Caco-2 (cell line): ENCODE measurements around the gene F10. TPM values are rescaled to one million over a fixed set of nuclear protein-coding genes. Genes with fewer than 3 reads are reported as not detected.
A peak's percentile ranks its signal among the peaks of the same experiment; 100 is the strongest.

Source experiments
- BruUV-seq: library from RNA; stranded (reverse); fragments of 400-500 nt; replicated peaks from 2 replicates; lab custom pipeline; 2021; lab: Mats Ljungman, UMichigan
- CTCF ChIA-PET: fragments of 300-600 bp; sonication (Branson Sonifier 250); formaldehyde crosslinking; loops from one replicate; lab custom pipeline; 2022; ENCODE audit warnings: antibody characterized with exemption; lab: Charles Lee
- POLR2A ChIA-PET: fragments of 300-600 bp; sonication (Branson Sonifier 250); formaldehyde crosslinking; loops from one replicate; lab custom pipeline; 2022; ENCODE audit warnings: antibody characterized with exemption; lab: Charles Lee
- DNase-seq, 2 experiments: peaks; one replicate each; pipeline versions ENCODE4 v3.0.0 to v3.0.0-alpha.2; 2020 to 2022
- H3K27me3 ChIP-seq: replicated peaks from 2 replicates; pipeline ENCODE4 v1.6.0; 2011; ENCODE audit warnings: low read length; ENCODE audit not compliant: control insufficient read depth, insufficient read depth
- H3K36me3 ChIP-seq: 2 replicates; pipeline ENCODE4 v1.5.1; 2011; ENCODE audit warnings: low read length; ENCODE audit not compliant: control insufficient read depth, insufficient read depth
- H3K4me1 ChIP-seq: fragments of 250-450 bp; sonication (Bioruptor Pico); 2 replicates; pipeline ENCODE4 v1.5.1; 2020; ENCODE audit warnings: mild to moderate bottlenecking
- H3K4me3 ChIP-seq: 2 replicates; pipeline ENCODE4 v1.5.1; 2011; ENCODE audit warnings: low read depth, mild to moderate bottlenecking, control low read depth, low read length
- H3K9me3 ChIP-seq: fragments of 250-450 bp; sonication (Bioruptor Pico); 2 replicates; pipeline ENCODE4 v1.5.1; 2020; ENCODE audit warnings: mild to moderate bottlenecking, moderate library complexity
- H3K27ac Mint-ChIP-seq: one replicate; pipeline ENCODE4 v1.8.0; 2022; ENCODE audit warnings: mixed read lengths; ENCODE audit not compliant: unreplicated experiment
- H3K27me3 Mint-ChIP-seq: one replicate; pipeline ENCODE4 v1.8.0; 2022; ENCODE audit warnings: mixed read lengths; ENCODE audit not compliant: insufficient read depth, unreplicated experiment
- H3K36me3 Mint-ChIP-seq: one replicate; pipeline ENCODE4 v1.8.0; 2022; ENCODE audit warnings: mild to moderate bottlenecking, mixed read lengths; ENCODE audit not compliant: insufficient read depth, unreplicated experiment
- H3K4me1 Mint-ChIP-seq: one replicate; pipeline ENCODE4 v1.8.0; 2022; ENCODE audit warnings: low read depth, mixed read lengths; ENCODE audit not compliant: unreplicated experiment
- H3K4me3 Mint-ChIP-seq: one replicate; pipeline ENCODE4 v1.8.0; 2022; ENCODE audit warnings: mild to moderate bottlenecking, moderate library complexity, mixed read lengths; ENCODE audit not compliant: unreplicated experiment
- H3K9me3 Mint-ChIP-seq: one replicate; pipeline ENCODE4 v1.8.0; 2022; ENCODE audit warnings: mixed read lengths; ENCODE audit not compliant: unreplicated experiment
- intact Hi-C: fragments of 100-400 bp; cut with micrococcal nuclease; formaldehyde crosslinking; loops from one replicate; pipeline ENCODE4 v1.10.0; 2022; ENCODE audit not compliant: unreplicated experiment
- total RNA-seq: library from RNA; stranded (reverse); gene quantifications from 2 replicates; pipeline ENCODE4 v1.2.3, GENCODE V29; 2022
- TF ChIP-seq, protein P1 (sequence below), 2 experiments: fragments of 200-600 bp in 1 of 2; IDR thresholded peaks; 1 replicate in 1 of 2; 2 replicates in 1 of 2; pipeline versions ENCODE4 v1.5.1 to v1.8.0; 2011 to 2022; ENCODE audit warnings: antibody characterized with exemption in 1 of 2, control low read depth in 1 of 2, inconsistent platforms in 1 of 2, low read depth in 1 of 2, low read length in 1 of 2, mild to moderate bottlenecking in 1 of 2, moderate library complexity in 1 of 2; ENCODE audit not compliant: insufficient read depth in 1 of 2, severe bottlenecking in 1 of 2, unreplicated experiment in 1 of 2

The F10 gene
- total RNA-seq, 1 experiment from 2014 or later: 34.3 TPM

DNA sequence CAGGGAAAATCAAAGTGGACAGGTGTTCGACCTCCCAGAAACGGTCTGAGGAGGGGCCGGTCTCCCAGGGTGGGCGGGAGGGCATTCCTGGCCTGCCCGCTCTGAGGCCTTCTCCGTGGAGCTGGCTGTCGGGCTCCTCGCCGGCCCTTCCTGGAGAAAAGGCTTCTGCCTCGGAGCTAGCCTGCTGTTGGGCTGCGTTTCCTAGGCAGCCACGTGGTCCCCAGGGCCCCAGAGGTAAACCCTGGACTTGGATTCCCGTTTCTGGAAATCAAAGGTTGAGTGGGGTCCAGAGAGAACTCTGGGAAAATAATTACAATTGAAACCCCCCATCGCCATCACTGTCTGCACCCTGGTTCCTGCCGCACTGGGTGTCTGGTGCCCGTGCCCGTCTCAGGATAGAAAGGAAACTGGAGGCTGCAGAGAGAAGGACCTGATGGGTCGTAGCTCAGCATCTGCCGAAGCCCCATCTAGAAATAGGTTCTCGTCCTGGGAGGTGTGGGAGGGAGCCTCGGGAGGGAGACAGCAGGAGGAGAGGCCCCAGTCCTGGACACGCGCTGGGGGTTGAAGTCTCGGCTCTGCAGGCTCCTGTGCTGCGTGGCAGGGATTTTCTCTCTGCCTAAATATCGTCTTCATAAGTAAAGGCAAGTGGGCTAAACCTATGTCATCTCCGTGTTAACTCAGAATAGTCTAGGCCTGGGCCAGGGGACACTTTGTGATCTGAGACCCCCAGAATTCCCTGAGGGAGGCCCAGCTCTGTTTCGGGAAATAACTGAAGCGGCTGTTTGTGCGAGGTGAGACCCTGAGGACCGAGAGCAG, 28.2 kb downstream of the F10 start:
- H3K9me3 ChIP-seq: no peaks in the 10 kb centered on the region
- no peaks in the 10 kb centered on the region for H3K27me3 ChIP-seq
- Mint-ChIP-seq H3K27ac (peak overlapping the region; percentile 46), H3K27me3 (no peaks in the 10 kb centered on the region), H3K4me3 (no peak overlapping the region), H3K9me3 (peaks cover 6% of the 10 kb centered on the region), H3K36me3 (peaks cover 5% of the 10 kb centered on the region), H3K4me1 (peaks cover 16% of the 10 kb centered on the region)
- H3K4me1 ChIP-seq: peaks cover 13% of the 10 kb centered on the region
- intact Hi-C loops: no loop called here
- POLR2A ChIA-PET: no interaction called here
- TF ChIP-seq, protein P1, sequence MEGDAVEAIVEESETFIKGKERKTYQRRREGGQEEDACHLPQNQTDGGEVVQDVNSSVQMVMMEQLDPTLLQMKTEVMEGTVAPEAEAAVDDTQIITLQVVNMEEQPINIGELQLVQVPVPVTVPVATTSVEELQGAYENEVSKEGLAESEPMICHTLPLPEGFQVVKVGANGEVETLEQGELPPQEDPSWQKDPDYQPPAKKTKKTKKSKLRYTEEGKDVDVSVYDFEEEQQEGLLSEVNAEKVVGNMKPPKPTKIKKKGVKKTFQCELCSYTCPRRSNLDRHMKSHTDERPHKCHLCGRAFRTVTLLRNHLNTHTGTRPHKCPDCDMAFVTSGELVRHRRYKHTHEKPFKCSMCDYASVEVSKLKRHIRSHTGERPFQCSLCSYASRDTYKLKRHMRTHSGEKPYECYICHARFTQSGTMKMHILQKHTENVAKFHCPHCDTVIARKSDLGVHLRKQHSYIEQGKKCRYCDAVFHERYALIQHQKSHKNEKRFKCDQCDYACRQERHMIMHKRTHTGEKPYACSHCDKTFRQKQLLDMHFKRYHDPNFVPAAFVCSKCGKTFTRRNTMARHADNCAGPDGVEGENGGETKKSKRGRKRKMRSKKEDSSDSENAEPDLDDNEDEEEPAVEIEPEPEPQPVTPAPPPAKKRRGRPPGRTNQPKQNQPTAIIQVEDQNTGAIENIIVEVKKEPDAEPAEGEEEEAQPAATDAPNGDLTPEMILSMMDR (IDR thresholded peaks at IDR 0.05; ENCODE audit: insufficient read depth in 1 of 2, low read depth in 1 of 2, low read length in 1 of 2, severe bottlenecking in 1 of 2, unreplicated experiment in 1 of 2): no peak
- no peak overlapping the region for H3K4me3 ChIP-seq
- CTCF ChIA-PET: interaction anchor here (0.5 kb wide), 1 partner anchor 34 kb away, joined by 3 read pairs; no protein-coding TSS in a partner anchor
- no peaks in the 10 kb centered on the region; the same call in 1 of the 2 replicates for H3K36me3 ChIP-seq
- BruUV-seq: no TSS peak
- no peak for DNase-seq

DNA sequence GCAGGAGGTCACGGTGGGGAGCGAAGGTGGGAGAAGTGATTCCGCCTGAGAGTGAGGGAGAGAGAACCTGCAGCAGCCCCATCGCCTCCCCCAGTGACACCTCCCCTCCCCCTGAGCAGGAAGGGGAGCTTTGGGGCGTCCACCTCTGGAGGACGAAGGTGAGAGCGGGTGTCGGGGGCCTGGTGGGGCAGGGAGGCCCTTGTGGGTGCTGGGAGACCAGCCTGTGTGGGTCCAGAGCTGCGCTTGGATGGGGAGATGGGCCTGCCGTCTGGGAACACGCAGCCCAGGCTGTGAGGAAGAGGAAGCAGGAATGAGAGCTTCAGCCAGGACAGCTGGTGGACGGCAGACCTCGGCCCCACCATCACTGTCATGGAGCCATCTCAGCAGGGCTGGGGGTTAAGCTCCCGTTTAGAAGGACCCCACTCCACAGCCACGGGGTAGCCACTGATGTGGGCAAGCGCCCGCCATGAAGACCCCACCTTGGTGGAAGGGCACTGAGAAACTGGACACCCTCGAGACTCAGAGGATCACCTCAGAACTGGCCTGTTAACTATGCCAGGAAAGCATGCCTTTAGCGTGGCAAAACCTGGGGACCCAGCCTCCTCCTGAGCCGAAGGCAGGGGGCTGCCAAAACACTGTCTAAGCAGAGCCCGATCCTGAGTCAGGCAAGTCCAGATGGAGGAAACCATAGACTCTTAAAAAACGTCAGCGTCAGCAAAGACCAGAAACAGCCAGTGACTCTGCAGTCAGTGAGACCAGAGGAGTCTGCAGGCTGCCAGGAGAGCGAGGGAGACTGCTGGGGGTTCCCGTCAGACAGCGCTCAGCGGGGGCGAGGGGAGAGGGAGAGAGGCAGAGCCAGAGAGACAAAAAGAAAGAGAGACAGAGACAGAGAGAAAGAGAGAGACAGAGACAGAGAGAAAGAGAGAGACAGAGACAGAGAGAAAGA, 29.4 kb downstream of the F10 start:
- POLR2A ChIA-PET: no interaction called here
- H3K27me3 Mint-ChIP-seq: no peaks in the 10 kb centered on the region
- intact Hi-C loops: no loop called here
- H3K9me3 Mint-ChIP-seq: peaks cover 9% of the 10 kb centered on the region
- H3K4me3 Mint-ChIP-seq: peak overlapping the region; percentile 68
- peaks cover 16% of the 10 kb centered on the region for H3K4me1 Mint-ChIP-seq
- Histone ChIP-seq H3K27me3 (no peaks in the 10 kb centered on the region), H3K4me1 (peaks cover 13% of the 10 kb centered on the region), H3K36me3 (no peaks in the 10 kb centered on the region; the same call in 1 of the 2 replicates), H3K9me3 (0 out of 2 replicates have a peak, but pooled peaks cover 2% of the 10 kb centered on the region), H3K4me3 (no peak overlapping the region)
- TF ChIP-seq, protein P1 (IDR thresholded peaks at IDR 0.05; ENCODE audit: insufficient read depth in 1 of 2, low read depth in 1 of 2, low read length in 1 of 2, severe bottlenecking in 1 of 2, unreplicated experiment in 1 of 2): no peak
- CTCF ChIA-PET: interaction anchor here (0.7 kb wide), 1 partner anchor 367 kb away, joined by 3 read pairs; no protein-coding TSS in a partner anchor
- no TSS peak for BruUV-seq
- peaks cover 5% of the 10 kb centered on the region for H3K36me3 Mint-ChIP-seq
- no peak for DNase-seq
- H3K27ac Mint-ChIP-seq: peak overlapping the region; percentile 46

DNA sequence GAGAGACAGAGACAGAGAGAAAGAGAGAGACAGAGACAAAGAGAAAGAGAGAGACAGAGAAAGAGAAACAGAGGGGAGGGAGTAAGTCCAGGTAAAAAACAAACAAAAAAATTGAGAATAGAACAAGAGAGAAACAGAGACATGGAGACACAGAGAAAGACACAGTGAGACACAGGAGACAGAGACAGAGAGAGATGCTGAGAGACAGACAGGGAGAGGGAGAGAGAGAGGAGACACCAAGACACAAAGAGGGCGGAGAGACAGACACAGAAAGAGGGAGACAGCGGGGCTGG, 30.0 kb downstream of the F10 start:
- CTCF ChIA-PET: no interaction called here
- intact Hi-C loops: no loop called here

More for the DNA sequence above, 30.0 kb downstream of the F10 start:
- peaks cover 5% of the 10 kb centered on the region for H3K36me3 Mint-ChIP-seq
- H3K4me3 ChIP-seq: no peak overlapping the region
- H3K27me3 ChIP-seq: no peaks in the 10 kb centered on the region
- H3K4me1 Mint-ChIP-seq: peaks cover 16% of the 10 kb centered on the region
- peak overlapping the region; percentile 43 for H3K27ac Mint-ChIP-seq
- no peaks in the 10 kb centered on the region for H3K27me3 Mint-ChIP-seq
- H3K36me3 ChIP-seq: no peaks in the 10 kb centered on the region; the same call in 1 of the 2 replicates
- peak overlapping the region; percentile 68 for H3K4me3 Mint-ChIP-seq
- peaks cover 13% of the 10 kb centered on the region for H3K4me1 ChIP-seq
- no TSS peak for BruUV-seq
- H3K9me3 Mint-ChIP-seq: peaks cover 9% of the 10 kb centered on the region
- POLR2A ChIA-PET: no interaction called here
- TF ChIP-seq, protein P1 (IDR thresholded peaks at IDR 0.05; ENCODE audit: insufficient read depth in 1 of 2, low read depth in 1 of 2, low read length in 1 of 2, severe bottlenecking in 1 of 2, unreplicated experiment in 1 of 2): no peak
- no peak for DNase-seq
- H3K9me3 ChIP-seq: 0 out of 2 replicates have a peak, but pooled peaks cover 2% of the 10 kb centered on the region
